Hypothalamus (tissue), 51 donors: ENCODE results near the gene LRTM2.
A peak's percentile ranks its signal among the peaks of the same experiment; 100 is the strongest.

Experiments used
- DNase-seq, 51 donors: peaks; one replicate each; lab custom pipeline; 2025; lab: John Stamatoyannopoulos, UW

LRTM2 gene

GRCh38 chr12:1827826-1828805 lies 7.8 kb downstream of the LRTM2 start:
- no peak for DNase-seq

GRCh38 chr12:1828856-1829255 lies 8.5 kb downstream of the LRTM2 start:
- DNase-seq, result peak in 2 of 51 donors; percentile 15 to 16

- DNase-seq, result no peak
These were observed 9.0 kb downstream of the LRTM2 start for GRCh38 chr12:1829306-1829900.

- DNase-seq, result no peak
These were observed 10.1 kb downstream of the LRTM2 start for GRCh38 chr12:1830401-1830845.

GRCh38 chr12:1830981-1831963 lies 10.9 kb downstream of the LRTM2 start:
- peak in 2 of 51 donors; percentile 16 to 22 for DNase-seq

- DNase-seq, result no peak
These were observed 12.6 kb downstream of the LRTM2 start for GRCh38 chr12:1832801-1833595.

GRCh38 chr12:1833596-1834028 lies 13.2 kb downstream of the LRTM2 start:
- DNase-seq, result no peak

- DNase-seq, result no peak
These were observed 14.0 kb downstream of the LRTM2 start for GRCh38 chr12:1834186-1834925.

- no peak for DNase-seq
These were observed 15.1 kb downstream of the LRTM2 start for GRCh38 chr12:1835211-1836131.

GRCh38 chr12:1836241-1836803 lies 16.0 kb downstream of the LRTM2 start:
- DNase-seq, result no peak

GRCh38 chr12:1836854-1837421 lies 16.6 kb downstream of the LRTM2 start:
- DNase-seq, result peak in 36 of 51 donors; percentile 11 to 83 (median 50)

- DNase-seq, result no peak
These were observed 17.3 kb downstream of the LRTM2 start for GRCh38 chr12:1837541-1838204.

- DNase-seq, result peak in 18 of 51 donors; percentile 13 to 75 (median 42)
These were observed 18.0 kb downstream of the LRTM2 start for GRCh38 chr12:1838205-1838993.

- no peak for DNase-seq
These were observed 18.6 kb downstream of the LRTM2 start for GRCh38 chr12:1838994-1839365.

GRCh38 chr12:1839464-1839863 lies 19.1 kb downstream of the LRTM2 start:
- no peak for DNase-seq
